ENCODE measurements around the gene CAMTA1. TPM values are rescaled to one million over a fixed set of nuclear protein-coding genes. Genes with fewer than 3 reads are reported as not detected.

The CAMTA1 gene
- total RNA-seq, 1 donor from 2014 or later, result 47.9 TPM

- TF ChIP-seq, protein P1, sequence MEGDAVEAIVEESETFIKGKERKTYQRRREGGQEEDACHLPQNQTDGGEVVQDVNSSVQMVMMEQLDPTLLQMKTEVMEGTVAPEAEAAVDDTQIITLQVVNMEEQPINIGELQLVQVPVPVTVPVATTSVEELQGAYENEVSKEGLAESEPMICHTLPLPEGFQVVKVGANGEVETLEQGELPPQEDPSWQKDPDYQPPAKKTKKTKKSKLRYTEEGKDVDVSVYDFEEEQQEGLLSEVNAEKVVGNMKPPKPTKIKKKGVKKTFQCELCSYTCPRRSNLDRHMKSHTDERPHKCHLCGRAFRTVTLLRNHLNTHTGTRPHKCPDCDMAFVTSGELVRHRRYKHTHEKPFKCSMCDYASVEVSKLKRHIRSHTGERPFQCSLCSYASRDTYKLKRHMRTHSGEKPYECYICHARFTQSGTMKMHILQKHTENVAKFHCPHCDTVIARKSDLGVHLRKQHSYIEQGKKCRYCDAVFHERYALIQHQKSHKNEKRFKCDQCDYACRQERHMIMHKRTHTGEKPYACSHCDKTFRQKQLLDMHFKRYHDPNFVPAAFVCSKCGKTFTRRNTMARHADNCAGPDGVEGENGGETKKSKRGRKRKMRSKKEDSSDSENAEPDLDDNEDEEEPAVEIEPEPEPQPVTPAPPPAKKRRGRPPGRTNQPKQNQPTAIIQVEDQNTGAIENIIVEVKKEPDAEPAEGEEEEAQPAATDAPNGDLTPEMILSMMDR (IDR thresholded peaks at IDR 0.05), result no peak
- intact Hi-C loops (cut with DNase I), result no loop called here
These were observed 24.0 kb upstream of the CAMTA1 start for GRCh38 chr1:6761196-6761737.

DNA sequence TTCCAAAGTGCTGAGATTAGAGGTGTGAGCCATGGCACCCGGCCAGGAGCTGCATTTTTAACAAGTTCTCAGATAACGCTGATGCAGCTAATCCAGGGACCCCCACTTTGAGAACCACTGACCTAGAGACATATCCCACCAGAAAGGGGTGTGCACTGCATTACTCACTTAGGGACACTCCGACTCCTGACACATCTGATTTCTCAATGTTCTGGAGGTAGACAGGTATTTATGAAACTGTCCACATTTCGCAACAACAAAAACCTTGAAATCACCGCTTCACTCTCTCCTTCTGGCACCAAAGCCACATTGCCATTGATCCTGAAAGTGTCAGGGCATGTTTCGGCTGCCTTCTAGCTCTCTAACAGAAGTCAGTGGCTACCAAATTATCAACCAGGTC lies 23.2 kb upstream of the CAMTA1 start:
- no peak for DNase-seq
- Histone ChIP-seq H3K9me3 (no peaks in the 10 kb centered on the region), H3K4me3 (no peak overlapping the region), H3K27ac (no peak overlapping the region), H3K4me1 (no peaks in the 10 kb centered on the region), H3K27me3 (ENCODE audit: low read depth) (no peaks in the 10 kb centered on the region), H3K36me3 (no peaks in the 10 kb centered on the region)
- TF ChIP-seq, protein P1 (IDR thresholded peaks at IDR 0.05), result no peak
- intact Hi-C loops (cut with DNase I), result no loop called here
- ATAC-seq, result no peak

More at GRCh38 chr1:6761196-6761737, 24.0 kb upstream of the CAMTA1 start:
- Histone ChIP-seq H3K4me3 (no peak overlapping the region), H3K27me3 (ENCODE audit: low read depth) (peaks cover 4% of the 10 kb centered on the region), H3K9me3 (no peaks in the 10 kb centered on the region), H3K36me3 (no peaks in the 10 kb centered on the region), H3K27ac (no peak overlapping the region), H3K4me1 (no peaks in the 10 kb centered on the region)
- ATAC-seq (no peak), DNase-seq (no peak)

DNA sequence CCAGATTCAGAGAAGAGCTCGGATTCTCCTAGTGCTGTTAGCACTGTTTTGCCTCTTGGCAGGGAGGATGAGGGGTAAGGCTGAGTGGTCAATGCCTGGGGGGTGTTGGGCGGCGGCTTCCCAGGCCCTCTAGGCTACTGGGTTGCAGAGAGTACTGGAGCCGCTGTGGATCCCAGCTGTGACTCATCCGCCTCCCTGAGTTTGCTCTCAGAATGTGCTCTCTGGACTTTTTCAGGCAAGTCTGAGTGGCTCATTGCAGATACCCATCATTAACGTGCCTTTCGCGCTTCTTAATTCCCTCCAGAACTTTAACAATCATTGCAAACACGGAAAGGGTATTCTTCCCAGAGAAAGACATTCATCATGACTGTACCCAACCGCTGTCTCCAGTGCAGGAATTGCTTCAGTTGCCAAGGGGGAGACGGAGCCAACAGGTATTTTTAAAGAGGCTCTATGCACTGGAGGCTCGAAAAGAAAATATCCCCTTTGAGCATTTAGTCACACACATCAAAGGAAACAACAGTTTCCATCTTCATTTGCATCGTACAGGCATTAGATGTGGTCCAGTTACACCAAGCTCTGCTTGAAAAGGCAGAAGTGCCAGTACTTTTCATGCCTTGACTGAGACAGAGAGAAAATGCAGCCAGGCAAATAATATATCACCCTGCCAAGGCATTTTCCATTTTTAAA lies 14.4 kb upstream of the CAMTA1 start:
- intact Hi-C loops (cut with DNase I), result no loop called here
- no peaks in the 10 kb centered on the region for H3K36me3 ChIP-seq
- no peak overlapping the region for H3K27ac ChIP-seq
- H3K27me3 ChIP-seq (ENCODE audit: low read depth), result peaks cover 15% of the 10 kb centered on the region
- no peak overlapping the region for H3K4me3 ChIP-seq
- no peak for DNase-seq
- no peaks in the 10 kb centered on the region for H3K4me1 ChIP-seq
- H3K9me3 ChIP-seq, result no peaks in the 10 kb centered on the region
- ATAC-seq, result no peak
- TF ChIP-seq, protein P1 (IDR thresholded peaks at IDR 0.05), result no peak

DNA sequence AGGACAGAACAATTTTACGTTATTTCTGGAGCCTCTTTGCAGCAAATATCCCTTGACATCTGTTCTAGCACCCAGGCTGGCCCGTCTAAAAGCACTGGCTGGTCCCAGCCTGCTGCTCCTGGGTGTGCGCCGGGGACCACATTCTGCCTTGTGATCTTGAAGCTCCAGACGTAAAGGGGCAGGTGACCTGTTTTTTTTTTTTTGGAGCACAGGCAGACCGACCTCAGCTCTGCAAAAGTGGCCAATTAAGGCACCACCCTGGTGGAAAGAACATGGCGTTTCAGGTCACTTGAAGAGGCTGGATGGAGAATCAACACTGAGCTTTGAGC lies 13.8 kb upstream of the CAMTA1 start:
- no peaks in the 10 kb centered on the region for H3K4me1 ChIP-seq
- no peak overlapping the region for H3K27ac ChIP-seq
- H3K9me3 ChIP-seq, result no peaks in the 10 kb centered on the region
- intact Hi-C loops (cut with DNase I), result no loop called here
- H3K27me3 ChIP-seq (ENCODE audit: low read depth), result peaks cover 16% of the 10 kb centered on the region
- no peak for DNase-seq
- no peak for ATAC-seq
- no peaks in the 10 kb centered on the region for H3K36me3 ChIP-seq
- TF ChIP-seq, protein P1 (IDR thresholded peaks at IDR 0.05), result no peak
- H3K4me3 ChIP-seq, result no peak overlapping the region

DNA sequence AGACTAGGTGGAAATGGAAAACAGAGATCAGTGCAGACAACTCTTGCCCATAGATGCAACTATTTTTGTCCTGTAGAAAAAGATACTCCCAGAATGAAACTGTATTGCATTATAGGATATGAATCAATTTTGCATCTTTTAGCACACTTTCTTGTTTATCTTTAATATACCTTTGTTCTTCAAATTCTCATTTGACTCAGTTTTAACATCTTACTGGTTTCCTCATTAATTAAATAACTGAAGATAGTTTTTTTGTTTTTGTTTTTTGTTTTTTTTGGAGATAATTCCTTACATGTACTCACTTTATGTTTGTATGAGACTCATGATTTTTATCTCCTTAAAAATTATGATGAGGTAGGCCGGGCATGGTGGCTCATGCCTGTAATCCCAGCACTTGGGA lies 10.9 kb upstream of the CAMTA1 start:
- TF ChIP-seq, protein P1 (IDR thresholded peaks at IDR 0.05), result no peak
- DNase-seq (no peak), ATAC-seq (no peak)
- Histone ChIP-seq H3K27me3 (ENCODE audit: low read depth) (peaks cover 12% of the 10 kb centered on the region), H3K4me3 (no peak overlapping the region), H3K27ac (no peak overlapping the region), H3K9me3 (no peaks in the 10 kb centered on the region), H3K36me3 (no peaks in the 10 kb centered on the region), H3K4me1 (no peaks in the 10 kb centered on the region)
- intact Hi-C loops (cut with DNase I), result no loop called here

Data from lower lobe of right lung (tissue), 2 donors.